Measurements from ENCODE around the gene SNX33. TPM values are rescaled to one million over a fixed set of nuclear protein-coding genes. Genes with fewer than 3 reads are reported as not detected.

Gene SNX33
- total and polyA plus RNA-seq, 2 of the 13 experiments (the other 11 are each of a cell fraction or from before 2014, with no cell fraction given): 11.0 to 11.6 TPM

DNA sequence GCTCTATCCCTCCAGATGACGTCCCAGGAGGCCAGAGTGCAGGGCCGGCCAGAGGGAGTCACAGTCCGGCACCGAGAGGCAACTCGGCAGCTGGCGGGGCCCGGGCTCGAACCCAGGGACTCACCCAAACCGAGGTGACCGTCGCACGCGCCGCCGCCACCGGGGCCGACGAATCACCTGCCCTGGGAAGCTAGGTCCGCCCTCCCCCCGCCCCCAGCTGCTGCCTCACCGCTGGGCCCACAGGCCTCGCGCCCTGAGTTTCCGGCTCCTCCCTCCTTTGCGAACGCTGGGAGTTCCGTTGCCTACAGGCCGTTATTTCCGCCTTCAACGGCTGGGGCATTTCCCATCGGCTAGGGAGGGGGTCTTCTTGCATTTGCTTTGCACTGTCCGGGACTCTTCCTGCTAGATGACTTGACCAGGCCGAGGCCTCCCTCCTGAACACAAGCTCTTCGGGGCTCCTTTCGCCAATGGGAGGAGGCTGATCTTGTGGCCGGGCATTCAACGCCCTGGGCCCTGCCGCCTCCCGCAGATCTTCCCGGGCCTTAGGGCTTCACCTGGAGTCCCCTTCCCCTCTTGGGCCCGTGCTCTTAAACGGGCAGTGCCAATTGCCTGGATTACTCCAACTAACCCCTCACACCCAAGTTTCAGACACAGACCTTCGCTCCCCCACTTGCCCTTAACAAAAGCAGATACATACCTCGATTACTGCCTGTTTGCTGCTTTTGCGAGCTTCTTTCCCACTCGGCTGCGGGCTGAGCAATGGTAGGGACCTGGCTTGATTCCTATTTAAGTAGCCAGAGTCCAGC, 22.0 kb upstream of the SNX33 start, which contains the start of gene SNUPN (continued):
- TF ChIP-seq, protein P1, sequence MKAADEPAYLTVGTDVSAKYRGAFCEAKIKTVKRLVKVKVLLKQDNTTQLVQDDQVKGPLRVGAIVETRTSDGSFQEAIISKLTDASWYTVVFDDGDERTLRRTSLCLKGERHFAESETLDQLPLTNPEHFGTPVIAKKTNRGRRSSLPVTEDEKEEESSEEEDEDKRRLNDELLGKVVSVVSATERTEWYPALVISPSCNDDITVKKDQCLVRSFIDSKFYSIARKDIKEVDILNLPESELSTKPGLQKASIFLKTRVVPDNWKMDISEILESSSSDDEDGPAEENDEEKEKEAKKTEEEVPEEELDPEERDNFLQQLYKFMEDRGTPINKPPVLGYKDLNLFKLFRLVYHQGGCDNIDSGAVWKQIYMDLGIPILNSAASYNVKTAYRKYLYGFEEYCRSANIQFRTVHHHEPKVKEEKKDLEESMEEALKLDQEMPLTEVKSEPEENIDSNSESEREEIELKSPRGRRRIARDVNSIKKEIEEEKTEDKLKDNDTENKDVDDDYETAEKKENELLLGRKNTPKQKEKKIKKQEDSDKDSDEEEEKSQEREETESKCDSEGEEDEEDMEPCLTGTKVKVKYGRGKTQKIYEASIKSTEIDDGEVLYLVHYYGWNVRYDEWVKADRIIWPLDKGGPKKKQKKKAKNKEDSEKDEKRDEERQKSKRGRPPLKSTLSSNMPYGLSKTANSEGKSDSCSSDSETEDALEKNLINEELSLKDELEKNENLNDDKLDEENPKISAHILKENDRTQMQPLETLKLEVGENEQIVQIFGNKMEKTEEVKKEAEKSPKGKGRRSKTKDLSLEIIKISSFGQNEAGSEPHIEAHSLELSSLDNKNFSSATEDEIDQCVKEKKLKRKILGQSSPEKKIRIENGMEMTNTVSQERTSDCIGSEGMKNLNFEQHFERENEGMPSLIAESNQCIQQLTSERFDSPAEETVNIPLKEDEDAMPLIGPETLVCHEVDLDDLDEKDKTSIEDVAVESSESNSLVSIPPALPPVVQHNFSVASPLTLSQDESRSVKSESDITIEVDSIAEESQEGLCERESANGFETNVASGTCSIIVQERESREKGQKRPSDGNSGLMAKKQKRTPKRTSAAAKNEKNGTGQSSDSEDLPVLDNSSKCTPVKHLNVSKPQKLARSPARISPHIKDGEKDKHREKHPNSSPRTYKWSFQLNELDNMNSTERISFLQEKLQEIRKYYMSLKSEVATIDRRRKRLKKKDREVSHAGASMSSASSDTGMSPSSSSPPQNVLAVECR (CRISPR knock-in tag; IDR thresholded peaks at IDR 0.05; ENCODE audit: borderline replicate concordance): peak; percentile 73; the same call in 1 of the 2 replicates
- TF ChIP-seq, protein P2, sequence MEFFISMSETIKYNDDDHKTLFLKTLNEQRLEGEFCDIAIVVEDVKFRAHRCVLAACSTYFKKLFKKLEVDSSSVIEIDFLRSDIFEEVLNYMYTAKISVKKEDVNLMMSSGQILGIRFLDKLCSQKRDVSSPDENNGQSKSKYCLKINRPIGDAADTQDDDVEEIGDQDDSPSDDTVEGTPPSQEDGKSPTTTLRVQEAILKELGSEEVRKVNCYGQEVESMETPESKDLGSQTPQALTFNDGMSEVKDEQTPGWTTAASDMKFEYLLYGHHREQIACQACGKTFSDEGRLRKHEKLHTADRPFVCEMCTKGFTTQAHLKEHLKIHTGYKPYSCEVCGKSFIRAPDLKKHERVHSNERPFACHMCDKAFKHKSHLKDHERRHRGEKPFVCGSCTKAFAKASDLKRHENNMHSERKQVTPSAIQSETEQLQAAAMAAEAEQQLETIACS (CRISPR knock-in tag; IDR thresholded peaks at IDR 0.05): 0 out of 2 replicates have a peak, but pooled peaks have one; percentile 5
- TF ChIP-seq GPN1 (CRISPR knock-in tag; IDR thresholded peaks at IDR 0.05; ENCODE audit: borderline replicate concordance): no peak
- TF ChIP-seq EED (CRISPR knock-in tag; IDR thresholded peaks at IDR 0.05): no peak
- TF ChIP-seq, protein P3, sequence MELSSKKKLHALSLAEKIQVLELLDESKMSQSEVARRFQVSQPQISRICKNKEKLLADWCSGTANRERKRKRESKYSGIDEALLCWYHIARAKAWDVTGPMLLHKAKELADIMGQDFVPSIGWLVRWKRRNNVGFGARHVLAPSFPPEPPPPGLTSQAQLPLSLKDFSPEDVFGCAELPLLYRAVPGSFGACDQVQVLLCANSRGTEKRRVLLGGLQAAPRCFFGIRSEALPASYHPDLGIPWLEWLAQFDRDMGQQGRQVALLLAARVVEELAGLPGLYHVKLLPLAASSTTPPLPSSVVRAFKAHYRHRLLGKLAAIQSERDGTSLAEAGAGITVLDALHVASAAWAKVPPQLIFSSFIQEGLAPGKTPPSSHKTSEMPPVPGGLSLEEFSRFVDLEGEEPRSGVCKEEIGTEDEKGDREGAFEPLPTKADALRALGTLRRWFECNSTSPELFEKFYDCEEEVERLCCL (CRISPR knock-in tag; IDR thresholded peaks at IDR 0.05; ENCODE audit: borderline replicate concordance): no peak; the same call in 1 of the 2 replicates
- peak; percentile 93; the same call in 1 of the 2 replicates for TF ChIP-seq KDM5B (CRISPR knock-in tag; IDR thresholded peaks at IDR 0.05; ENCODE audit: borderline replicate concordance)
- peak; percentile 36 for TF ChIP-seq YY1 (IDR thresholded peaks at IDR 0.05; ENCODE audit: insufficient read depth, insufficient replicate concordance, low read depth, low read length)
- TF ChIP-seq, protein P4, sequence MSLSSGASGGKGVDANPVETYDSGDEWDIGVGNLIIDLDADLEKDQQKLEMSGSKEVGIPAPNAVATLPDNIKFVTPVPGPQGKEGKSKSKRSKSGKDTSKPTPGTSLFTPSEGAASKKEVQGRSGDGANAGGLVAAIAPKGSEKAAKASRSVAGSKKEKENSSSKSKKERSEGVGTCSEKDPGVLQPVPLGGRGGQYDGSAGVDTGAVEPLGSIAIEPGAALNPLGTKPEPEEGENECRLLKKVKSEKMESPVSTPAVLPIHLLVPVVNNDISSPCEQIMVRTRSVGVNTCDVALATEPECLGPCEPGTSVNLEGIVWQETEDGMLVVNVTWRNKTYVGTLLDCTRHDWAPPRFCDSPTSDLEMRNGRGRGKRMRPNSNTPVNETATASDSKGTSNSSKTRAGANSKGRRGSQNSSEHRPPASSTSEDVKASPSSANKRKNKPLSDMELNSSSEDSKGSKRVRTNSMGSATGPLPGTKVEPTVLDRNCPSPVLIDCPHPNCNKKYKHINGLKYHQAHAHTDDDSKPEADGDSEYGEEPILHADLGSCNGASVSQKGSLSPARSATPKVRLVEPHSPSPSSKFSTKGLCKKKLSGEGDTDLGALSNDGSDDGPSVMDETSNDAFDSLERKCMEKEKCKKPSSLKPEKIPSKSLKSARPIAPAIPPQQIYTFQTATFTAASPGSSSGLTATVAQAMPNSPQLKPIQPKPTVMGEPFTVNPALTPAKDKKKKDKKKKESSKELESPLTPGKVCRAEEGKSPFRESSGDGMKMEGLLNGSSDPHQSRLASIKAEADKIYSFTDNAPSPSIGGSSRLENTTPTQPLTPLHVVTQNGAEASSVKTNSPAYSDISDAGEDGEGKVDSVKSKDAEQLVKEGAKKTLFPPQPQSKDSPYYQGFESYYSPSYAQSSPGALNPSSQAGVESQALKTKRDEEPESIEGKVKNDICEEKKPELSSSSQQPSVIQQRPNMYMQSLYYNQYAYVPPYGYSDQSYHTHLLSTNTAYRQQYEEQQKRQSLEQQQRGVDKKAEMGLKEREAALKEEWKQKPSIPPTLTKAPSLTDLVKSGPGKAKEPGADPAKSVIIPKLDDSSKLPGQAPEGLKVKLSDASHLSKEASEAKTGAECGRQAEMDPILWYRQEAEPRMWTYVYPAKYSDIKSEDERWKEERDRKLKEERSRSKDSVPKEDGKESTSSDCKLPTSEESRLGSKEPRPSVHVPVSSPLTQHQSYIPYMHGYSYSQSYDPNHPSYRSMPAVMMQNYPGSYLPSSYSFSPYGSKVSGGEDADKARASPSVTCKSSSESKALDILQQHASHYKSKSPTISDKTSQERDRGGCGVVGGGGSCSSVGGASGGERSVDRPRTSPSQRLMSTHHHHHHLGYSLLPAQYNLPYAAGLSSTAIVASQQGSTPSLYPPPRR (CRISPR knock-in tag; IDR thresholded peaks at IDR 0.05; ENCODE audit: borderline replicate concordance): peak; percentile 56
- peak; percentile 93 for TF ChIP-seq GABPB1 (CRISPR knock-in tag; IDR thresholded peaks at IDR 0.05)
- TF ChIP-seq ZSCAN29 (CRISPR knock-in tag; conservative IDR thresholded peaks at IDR 0.05): no peak; the same call in 1 of the 2 replicates
- TF ChIP-seq KDM3A (CRISPR knock-in tag; IDR thresholded peaks at IDR 0.05; ENCODE audit: low read depth): peak; percentile 92
- TF ChIP-seq, protein P5, sequence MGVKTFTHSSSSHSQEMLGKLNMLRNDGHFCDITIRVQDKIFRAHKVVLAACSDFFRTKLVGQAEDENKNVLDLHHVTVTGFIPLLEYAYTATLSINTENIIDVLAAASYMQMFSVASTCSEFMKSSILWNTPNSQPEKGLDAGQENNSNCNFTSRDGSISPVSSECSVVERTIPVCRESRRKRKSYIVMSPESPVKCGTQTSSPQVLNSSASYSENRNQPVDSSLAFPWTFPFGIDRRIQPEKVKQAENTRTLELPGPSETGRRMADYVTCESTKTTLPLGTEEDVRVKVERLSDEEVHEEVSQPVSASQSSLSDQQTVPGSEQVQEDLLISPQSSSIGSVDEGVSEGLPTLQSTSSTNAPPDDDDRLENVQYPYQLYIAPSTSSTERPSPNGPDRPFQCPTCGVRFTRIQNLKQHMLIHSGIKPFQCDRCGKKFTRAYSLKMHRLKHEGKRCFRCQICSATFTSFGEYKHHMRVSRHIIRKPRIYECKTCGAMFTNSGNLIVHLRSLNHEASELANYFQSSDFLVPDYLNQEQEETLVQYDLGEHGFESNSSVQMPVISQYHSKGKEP (CRISPR knock-in tag; IDR thresholded peaks at IDR 0.05): no peak; the same call in 1 of the 2 replicates
